WI38 (cell line): ENCODE data around the gene LDB3.

Source experiments
- H3K4me3 ChIP-seq: 2 replicates; pipeline ENCODE4 v1.5.1; 2011; ENCODE audit warnings: low read depth, mild to moderate bottlenecking, control low read depth, low read length
- TF ChIP-seq, protein P1 (sequence below): IDR thresholded peaks from 2 replicates; pipeline ENCODE4 v1.5.1; 2012; ENCODE audit warnings: low read depth, mild to moderate bottlenecking, control low read depth, low read length

LDB3 gene

DNA sequence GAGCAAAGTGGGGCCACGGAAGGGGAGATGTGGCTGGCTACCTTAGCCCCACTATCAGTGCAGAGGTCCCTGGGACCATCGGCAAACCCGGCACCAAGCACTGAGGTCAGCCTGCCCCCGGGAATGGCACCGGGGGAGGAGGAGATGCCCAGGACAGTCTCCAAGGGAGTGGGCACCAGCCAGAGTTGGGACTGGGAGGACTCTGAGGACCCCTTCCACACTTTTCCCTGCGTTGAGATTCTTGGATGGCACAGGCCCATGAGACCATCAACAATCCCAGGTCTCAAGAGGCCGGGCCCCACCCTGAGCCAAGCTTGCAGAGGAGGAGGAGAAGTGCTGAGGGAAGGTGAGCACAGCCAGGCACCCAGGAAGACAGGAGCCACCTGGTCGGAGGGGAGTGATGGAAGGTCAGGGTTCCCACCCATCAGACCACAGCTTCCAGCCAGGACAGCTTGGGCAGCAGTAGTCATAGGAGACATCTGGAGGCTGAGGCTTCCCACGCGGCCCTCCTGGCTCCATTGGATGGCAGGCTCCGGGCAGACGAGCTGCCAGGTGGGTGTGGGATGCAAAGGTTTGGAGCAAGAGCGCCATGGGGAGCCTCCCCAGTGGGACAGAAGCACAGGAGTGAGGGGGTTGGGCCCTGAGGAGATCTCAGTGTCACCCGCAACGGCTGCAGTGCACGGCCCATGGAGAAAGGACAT, 16.5 kb upstream of the LDB3 start:
- H3K4me3 ChIP-seq, result no peak overlapping the region
- TF ChIP-seq, protein P1, sequence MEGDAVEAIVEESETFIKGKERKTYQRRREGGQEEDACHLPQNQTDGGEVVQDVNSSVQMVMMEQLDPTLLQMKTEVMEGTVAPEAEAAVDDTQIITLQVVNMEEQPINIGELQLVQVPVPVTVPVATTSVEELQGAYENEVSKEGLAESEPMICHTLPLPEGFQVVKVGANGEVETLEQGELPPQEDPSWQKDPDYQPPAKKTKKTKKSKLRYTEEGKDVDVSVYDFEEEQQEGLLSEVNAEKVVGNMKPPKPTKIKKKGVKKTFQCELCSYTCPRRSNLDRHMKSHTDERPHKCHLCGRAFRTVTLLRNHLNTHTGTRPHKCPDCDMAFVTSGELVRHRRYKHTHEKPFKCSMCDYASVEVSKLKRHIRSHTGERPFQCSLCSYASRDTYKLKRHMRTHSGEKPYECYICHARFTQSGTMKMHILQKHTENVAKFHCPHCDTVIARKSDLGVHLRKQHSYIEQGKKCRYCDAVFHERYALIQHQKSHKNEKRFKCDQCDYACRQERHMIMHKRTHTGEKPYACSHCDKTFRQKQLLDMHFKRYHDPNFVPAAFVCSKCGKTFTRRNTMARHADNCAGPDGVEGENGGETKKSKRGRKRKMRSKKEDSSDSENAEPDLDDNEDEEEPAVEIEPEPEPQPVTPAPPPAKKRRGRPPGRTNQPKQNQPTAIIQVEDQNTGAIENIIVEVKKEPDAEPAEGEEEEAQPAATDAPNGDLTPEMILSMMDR, result no peak

DNA sequence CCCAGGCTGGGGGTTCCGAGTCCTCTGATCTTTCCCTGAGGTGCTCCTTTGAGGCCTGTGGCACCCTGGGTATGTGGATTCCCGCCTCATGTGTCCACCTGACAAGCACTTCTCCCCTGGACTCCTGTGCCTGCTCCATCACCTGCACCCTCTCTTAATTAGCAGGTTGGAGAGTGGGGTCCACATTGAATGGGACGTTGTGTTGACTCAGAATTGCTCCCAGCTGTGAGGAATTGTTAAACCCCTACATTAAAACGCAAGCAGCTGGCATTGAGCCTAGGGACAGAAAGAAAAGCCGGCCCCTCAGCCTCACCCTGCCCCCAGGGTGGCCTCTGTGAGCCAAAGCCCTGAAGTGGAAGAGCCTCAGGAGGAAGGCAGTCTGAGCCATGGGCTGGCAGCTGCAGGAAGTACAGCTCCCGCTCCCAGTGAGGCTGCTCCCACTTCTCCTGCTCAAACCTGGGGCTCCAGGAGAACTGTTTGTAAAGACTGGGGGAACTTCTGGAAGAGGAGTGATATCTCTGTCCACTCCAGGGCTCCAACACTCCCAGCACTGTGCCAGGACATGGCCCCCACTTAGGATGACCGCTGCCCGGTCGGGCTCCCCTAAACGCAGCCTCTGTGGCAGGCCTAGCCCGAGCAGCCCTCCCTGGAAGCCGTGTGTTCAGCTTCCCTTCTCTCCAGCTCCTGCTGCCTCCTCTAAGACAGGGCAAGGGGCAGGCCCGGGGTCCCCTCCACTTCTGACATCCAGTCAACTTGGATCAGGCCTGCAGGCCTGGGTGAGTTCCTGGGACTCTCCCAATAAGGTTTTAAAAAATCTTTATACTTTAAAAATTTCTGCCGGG, 15.7 kb upstream of the LDB3 start:
- H3K4me3 ChIP-seq, result no peak overlapping the region
- TF ChIP-seq, protein P1, result no peak

DNA sequence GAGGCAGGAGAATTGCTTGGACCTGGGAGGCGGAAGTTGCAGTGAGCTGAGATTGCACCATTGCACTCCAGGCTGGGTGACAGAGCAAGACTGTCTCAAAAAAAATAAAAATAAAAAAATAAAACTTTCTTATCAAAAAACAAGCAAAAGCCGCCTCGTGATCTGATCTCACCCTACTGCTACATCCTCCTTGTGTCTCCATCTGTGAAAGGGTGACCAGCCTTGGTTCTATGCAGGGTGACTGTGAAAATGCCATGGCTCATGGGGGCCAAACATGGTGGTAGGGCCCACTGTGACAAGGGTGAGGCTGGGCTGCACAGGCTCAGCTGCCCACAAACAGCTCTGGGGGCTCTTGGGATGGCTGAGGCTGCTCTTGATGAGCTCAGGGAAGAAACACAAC, 14.9 kb upstream of the LDB3 start:
- H3K4me3 ChIP-seq, result no peak overlapping the region
- TF ChIP-seq, protein P1, result no peak

DNA sequence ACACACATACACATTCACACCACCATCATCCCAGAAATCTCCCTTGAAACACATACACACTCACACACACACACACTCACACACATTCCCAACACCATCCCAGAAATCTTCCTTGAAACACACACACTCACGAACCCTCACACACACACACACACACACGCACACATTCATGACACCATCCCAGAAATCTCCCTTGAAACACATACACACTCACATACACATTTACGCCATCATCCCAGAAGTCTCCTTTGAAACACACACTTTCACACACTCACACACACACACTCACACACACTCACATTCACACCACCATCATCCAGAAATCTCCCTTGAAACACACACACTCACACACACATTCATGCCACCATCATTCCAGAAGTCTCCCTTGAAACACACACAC, 14.3 kb upstream of the LDB3 start:
- no peak overlapping the region for H3K4me3 ChIP-seq
- TF ChIP-seq, protein P1, result no peak

DNA sequence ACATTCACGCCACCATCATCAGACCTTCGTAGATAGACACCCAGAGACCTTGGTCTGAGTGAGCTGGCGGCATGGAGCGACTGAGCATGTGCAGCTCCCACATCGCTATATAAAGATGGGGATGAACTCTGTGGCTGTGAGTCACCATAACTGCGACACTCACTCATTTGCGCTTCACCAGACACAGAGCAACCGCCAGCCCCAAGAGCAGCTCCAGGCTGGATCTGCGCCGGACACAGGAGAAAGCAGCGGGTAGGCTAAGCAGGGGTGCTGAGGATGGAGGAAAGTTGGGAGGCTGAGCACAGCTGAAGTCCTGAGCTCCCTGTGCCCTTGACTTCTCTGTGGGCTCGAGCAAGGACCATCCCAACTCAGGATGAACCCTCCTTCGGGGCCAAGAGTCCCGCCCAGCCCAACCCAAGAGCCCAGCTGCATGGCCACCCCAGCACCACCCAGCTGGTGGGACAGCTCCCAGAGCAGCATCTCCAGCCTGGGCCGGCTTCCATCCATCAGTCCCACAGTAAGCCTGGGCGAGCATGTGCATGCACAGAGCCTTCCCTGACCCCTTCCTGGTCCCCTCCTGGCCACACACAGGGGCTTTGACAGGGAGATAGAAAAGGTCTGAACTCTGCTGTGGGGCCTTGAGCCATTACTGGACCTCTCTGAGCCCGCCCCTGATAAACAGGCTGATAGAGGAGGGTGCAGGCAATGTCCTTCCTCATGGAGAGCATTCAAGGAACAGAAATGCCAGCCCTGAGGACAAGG, 13.7 kb upstream of the LDB3 start, which contains the start of gene OPN4:
TSS of gene OPN4 (plus strand) at position 137 of the 762 bp plus-strand sequence. CDS start at position 374, 237 bp downstream.
- TF ChIP-seq, protein P1, result no peak
- no peak within 1 kb of the TSS for H3K4me3 ChIP-seq

DNA sequence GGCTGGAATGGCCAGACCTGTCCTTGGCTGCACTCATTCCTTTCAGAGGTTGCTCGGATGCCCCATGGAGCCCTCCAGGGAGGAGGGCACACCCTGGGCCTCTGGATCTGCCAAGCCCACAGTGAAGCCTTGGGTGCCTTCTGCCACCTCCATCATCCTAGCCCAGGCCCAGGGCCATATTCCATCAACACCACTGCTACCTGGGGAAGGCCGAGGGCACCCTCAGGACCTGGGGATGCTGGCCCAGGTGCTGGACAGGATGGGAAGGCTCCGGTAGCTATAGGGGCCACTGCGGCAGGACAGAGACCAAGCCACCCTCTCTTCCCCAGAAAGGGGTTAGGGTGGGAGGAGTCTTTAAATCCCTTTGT, 13.2 kb upstream of the LDB3 start:
- no peak overlapping the region for H3K4me3 ChIP-seq
- TF ChIP-seq, protein P1, result no peak
